Measurements from ENCODE around the gene TNIP1. TPM values are rescaled to one million over a fixed set of nuclear protein-coding genes. Genes with fewer than 3 reads are reported as not detected.
A peak's percentile ranks its signal among the peaks of the same experiment; 100 is the strongest.

The TNIP1 gene
- polyA plus RNA-seq, 2 of the 4 experiments (the other 2 are of a cell fraction) = 48.4 to 53.4 TPM

DNA sequence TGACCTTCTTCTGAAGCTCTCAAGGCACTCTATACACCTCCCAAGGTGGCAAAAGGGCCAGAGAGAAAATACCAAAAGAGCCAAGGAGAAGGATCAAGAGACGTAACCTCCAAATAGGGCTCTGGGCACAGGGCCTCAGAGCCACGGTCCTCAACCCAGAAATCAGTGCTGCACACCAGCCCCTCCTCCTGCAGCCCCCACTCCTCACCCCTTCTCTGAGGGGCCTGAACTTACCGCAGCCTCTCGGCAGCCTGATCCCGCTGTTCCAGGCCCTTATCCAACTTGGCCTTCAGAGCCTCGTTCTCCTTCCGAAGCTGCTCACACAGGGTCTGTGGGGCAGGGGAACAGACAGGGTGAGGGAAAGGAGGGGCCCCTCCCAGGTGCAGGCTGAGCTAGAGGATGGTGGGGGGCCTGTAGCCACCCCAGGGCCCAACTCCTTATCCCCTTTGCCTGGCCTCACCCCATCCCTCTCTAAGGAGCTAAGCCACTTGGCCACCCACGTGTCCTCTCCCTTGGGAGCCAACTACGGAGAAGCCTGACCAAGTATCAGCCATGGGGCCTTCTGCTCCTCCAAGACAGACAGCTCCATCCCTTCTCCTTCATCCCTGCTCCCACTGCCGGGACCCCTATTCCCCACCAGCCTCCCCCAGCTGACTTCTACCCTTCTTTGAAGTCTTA, 28.8 kb downstream of the TNIP1 start:
- Histone ChIP-seq H3K9me3 (no peaks in the 10 kb centered on the region), H3K27ac (peak overlapping the region; percentile 29 to 33; a peak in 4 of 6 replicates), H3K4me1 (peaks cover 12% of the 10 kb centered on the region), H3K4me2 (no peak overlapping the region), H3K4me3 (no peak overlapping the region)
- 83% methylated on average over 10 of the region's 10 CpGs for WGBS (ENCODE audit: missing lambda C conversion rate)
- ATAC-seq (peak; percentile 20 to 58; a peak in 3 of 6 replicates), DNase-seq (ENCODE audit: low read depth in 1 of 2, low spot score in 1 of 2) (no peak), FAIRE-seq (no peak)
- POLR2A ChIA-PET = interaction anchor here (1.0 to 1.5 kb wide), 3 partner anchors 29 to 64 kb away, joined by 3 to 8 read pairs (median 6); partner anchors contain the start of gene TNIP1
- CTCF ChIA-PET = interaction anchor here (0.6 to 13.9 kb wide), 35 partner anchors 14 to 698 kb away, joined by 3 to 704 read pairs (median 6); partner anchors contain the start of genes ANXA6, GPX3 and TNIP1
- TF ChIP-seq ZSCAN20 (CRISPR knock-in tag; IDR thresholded peaks at IDR 0.05) = no peak
- TF ChIP-seq EP300 (IDR thresholded peaks at IDR 0.05) = no peak
- no peak for TF ChIP-seq POLR2AphosphoS2 (conservative IDR thresholded peaks at IDR 0.05; ENCODE audit: low read length)
- TF ChIP-seq SREBF2 (IDR thresholded peaks at IDR 0.05) = no peak
- no peak; a peak in 1 of 5 replicates for TF ChIP-seq RAD21 (conservative IDR thresholded peaks at IDR 0.05 in 1 of 2, IDR thresholded peaks at IDR 0.05 in 1 of 2)
- TF ChIP-seq SMC3 (IDR thresholded peaks at IDR 0.05) = no peak
- TF ChIP-seq, protein P1, sequence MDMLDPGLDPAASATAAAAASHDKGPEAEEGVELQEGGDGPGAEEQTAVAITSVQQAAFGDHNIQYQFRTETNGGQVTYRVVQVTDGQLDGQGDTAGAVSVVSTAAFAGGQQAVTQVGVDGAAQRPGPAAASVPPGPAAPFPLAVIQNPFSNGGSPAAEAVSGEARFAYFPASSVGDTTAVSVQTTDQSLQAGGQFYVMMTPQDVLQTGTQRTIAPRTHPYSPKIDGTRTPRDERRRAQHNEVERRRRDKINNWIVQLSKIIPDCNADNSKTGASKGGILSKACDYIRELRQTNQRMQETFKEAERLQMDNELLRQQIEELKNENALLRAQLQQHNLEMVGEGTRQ (IDR thresholded peaks at IDR 0.05) = no peak
- TF ChIP-seq, protein P2, sequence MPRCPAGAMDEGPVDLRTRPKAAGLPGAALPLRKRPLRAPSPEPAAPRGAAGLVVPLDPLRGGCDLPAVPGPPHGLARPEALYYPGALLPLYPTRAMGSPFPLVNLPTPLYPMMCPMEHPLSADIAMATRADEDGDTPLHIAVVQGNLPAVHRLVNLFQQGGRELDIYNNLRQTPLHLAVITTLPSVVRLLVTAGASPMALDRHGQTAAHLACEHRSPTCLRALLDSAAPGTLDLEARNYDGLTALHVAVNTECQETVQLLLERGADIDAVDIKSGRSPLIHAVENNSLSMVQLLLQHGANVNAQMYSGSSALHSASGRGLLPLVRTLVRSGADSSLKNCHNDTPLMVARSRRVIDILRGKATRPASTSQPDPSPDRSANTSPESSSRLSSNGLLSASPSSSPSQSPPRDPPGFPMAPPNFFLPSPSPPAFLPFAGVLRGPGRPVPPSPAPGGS (IDR thresholded peaks at IDR 0.05) = no peak
- no peak for TF ChIP-seq TP53 (CRISPR knock-in tag; IDR thresholded peaks at IDR 0.05)
- TF ChIP-seq, protein P3, sequence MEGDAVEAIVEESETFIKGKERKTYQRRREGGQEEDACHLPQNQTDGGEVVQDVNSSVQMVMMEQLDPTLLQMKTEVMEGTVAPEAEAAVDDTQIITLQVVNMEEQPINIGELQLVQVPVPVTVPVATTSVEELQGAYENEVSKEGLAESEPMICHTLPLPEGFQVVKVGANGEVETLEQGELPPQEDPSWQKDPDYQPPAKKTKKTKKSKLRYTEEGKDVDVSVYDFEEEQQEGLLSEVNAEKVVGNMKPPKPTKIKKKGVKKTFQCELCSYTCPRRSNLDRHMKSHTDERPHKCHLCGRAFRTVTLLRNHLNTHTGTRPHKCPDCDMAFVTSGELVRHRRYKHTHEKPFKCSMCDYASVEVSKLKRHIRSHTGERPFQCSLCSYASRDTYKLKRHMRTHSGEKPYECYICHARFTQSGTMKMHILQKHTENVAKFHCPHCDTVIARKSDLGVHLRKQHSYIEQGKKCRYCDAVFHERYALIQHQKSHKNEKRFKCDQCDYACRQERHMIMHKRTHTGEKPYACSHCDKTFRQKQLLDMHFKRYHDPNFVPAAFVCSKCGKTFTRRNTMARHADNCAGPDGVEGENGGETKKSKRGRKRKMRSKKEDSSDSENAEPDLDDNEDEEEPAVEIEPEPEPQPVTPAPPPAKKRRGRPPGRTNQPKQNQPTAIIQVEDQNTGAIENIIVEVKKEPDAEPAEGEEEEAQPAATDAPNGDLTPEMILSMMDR (IDR thresholded peaks at IDR 0.05) = no peak
- TF ChIP-seq ZC3H11A (IDR thresholded peaks at IDR 0.05) = no peak
- TF ChIP-seq CBX8 (IDR thresholded peaks at IDR 0.05) = no peak
- TF ChIP-seq, protein P4, sequence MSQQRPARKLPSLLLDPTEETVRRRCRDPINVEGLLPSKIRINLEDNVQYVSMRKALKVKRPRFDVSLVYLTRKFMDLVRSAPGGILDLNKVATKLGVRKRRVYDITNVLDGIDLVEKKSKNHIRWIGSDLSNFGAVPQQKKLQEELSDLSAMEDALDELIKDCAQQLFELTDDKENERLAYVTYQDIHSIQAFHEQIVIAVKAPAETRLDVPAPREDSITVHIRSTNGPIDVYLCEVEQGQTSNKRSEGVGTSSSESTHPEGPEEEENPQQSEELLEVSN (IDR thresholded peaks at IDR 0.05; ENCODE audit: borderline replicate concordance, low read depth) = no peak

DNA sequence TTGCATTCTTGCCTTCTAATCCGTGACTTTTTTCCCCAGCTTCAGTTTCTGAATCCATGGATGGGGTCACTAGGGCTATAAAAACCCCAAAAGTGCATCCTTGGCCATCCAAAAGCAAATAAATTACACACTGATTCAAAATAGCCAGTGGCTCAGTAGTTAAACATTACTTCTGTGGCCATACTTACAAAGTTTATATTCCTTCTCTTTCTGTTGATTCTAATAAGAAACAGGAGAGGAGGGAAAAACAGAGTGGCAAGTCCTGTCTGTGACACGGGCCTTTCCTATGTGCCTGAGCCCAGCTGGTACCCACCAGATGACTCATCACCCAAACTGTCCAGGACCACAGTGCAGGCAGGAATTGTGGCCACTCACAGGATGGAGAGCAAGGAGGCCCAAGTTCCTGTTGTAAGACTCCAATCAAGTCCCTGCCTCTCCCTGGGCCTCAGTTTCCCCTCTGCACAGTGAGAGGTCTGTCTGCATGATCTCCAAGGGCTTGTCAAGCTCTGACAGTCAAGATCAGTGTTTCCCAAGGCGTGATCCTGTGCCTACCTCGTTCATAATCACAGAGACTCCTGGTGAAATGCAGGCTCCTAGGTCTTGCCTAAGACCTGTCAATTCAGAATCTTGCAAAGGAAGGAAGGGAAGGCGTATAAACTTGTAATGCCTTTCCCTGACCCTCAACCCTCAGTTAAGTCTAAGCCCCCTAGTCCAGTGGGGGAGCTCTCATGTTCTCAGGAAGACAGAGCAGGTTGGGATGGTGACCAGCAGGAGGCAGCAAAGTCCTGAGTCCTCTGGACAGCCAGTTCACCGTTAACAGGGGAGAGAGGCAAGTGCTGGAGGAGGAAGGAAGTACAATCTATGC, 29.5 kb downstream of the TNIP1 start:
- Histone ChIP-seq H3K27ac (peak overlapping the region; percentile 29 to 33; a peak in 3 of 6 replicates), H3K4me2 (no peak overlapping the region), H3K4me3 (no peak overlapping the region), H3K9me3 (no peaks in the 10 kb centered on the region), H3K4me1 (peaks cover 12% of the 10 kb centered on the region)
- FAIRE-seq (peak; percentile 95), ATAC-seq (peak; percentile 79 to 92), DNase-seq (ENCODE audit: low read depth in 1 of 2, low spot score in 1 of 2) (peak; percentile 83 to 85)
- 41% methylated on average over 6 of the region's 6 CpGs for WGBS (ENCODE audit: missing lambda C conversion rate)
- CTCF ChIA-PET = interaction anchor here (0.6 to 13.9 kb wide), 35 partner anchors 15 to 699 kb away, joined by 3 to 704 read pairs (median 6); partner anchors contain the start of genes ANXA6 and TNIP1
- POLR2A ChIA-PET = interaction anchor here (1.0 to 1.5 kb wide), 3 partner anchors 30 to 64 kb away, joined by 3 to 8 read pairs (median 6); partner anchors contain the start of gene TNIP1
- TF ChIP-seq MYC (IDR thresholded peaks at IDR 0.05; ENCODE audit: borderline replicate concordance, low read length) = no peak
- TF ChIP-seq ESRRA (IDR thresholded peaks at IDR 0.05; ENCODE audit: borderline replicate concordance, low read length) = no peak
- TF ChIP-seq EP300 (IDR thresholded peaks at IDR 0.05) = no peak
- no peak for TF ChIP-seq CBX8 (IDR thresholded peaks at IDR 0.05)
- peak; percentile 94 for TF ChIP-seq SMC3 (IDR thresholded peaks at IDR 0.05)
- TF ChIP-seq NPAS2 (CRISPR knock-in tag; IDR thresholded peaks at IDR 0.05; ENCODE audit: borderline replicate concordance) = no peak
- no peak for TF ChIP-seq EHF (CRISPR knock-in tag; IDR thresholded peaks at IDR 0.05)
- TF ChIP-seq ZSCAN20 (CRISPR knock-in tag; IDR thresholded peaks at IDR 0.05) = no peak
- TF ChIP-seq, protein P1 (IDR thresholded peaks at IDR 0.05) = no peak
- TF ChIP-seq CHD4 (IDR thresholded peaks at IDR 0.05; ENCODE audit: borderline replicate concordance) = no peak
- TF ChIP-seq, protein P3 (IDR thresholded peaks at IDR 0.05) = peak; percentile 92
- TF ChIP-seq CEBPB (IDR thresholded peaks at IDR 0.05) = no peak
- no peak for TF ChIP-seq JUNB (IDR thresholded peaks at IDR 0.05)
- no peak for TF ChIP-seq FOSB (CRISPR knock-in tag; IDR thresholded peaks at IDR 0.05)
- no peak for TF ChIP-seq FOXS1 (CRISPR knock-in tag; IDR thresholded peaks at IDR 0.05)
- no peak for TF ChIP-seq FOSL2 (IDR thresholded peaks at IDR 0.05)
- peak; percentile 38 for TF ChIP-seq FOSL2 (CRISPR knock-in tag; IDR thresholded peaks at IDR 0.05)
- no peak for TF ChIP-seq RFX5 (IDR thresholded peaks at IDR 0.05)
- TF ChIP-seq POLR2A (IDR thresholded peaks at IDR 0.05; ENCODE audit: low read length) = no peak
- TF ChIP-seq ZFP36 (IDR thresholded peaks at IDR 0.05; ENCODE audit: borderline replicate concordance, partially characterized antibody) = no peak

Data from A549 (cell line).